Fibroblast of the aortic adventitia (primary cell): ENCODE results near the gene SMAD7. TPM values are rescaled to one million over a fixed set of nuclear protein-coding genes. Genes with fewer than 3 reads are reported as not detected.

Experiments used
- DNase-seq: peaks from one replicate; pipeline ENCODE4 v3.0.0-alpha.2; 2010; ENCODE audit warnings: low read depth
- H3K4me3 ChIP-seq: 2 replicates; pipeline ENCODE4 v1.5.1; 2011; ENCODE audit warnings: low read depth, mild to moderate bottlenecking, control low read depth, low read length, moderate library complexity
- total RNA-seq: library from RNA; depleted of rRNA; stranded (reverse); fragments of >200 nt; gene quantifications from 2 replicates; pipeline ENCODE4 v1.2.3, GENCODE V29; 2012; ENCODE audit warnings: low replicate concordance
- TF ChIP-seq, protein P1 (sequence below): IDR thresholded peaks from 2 replicates; pipeline ENCODE4 v1.5.1; 2011; ENCODE audit warnings: mild to moderate bottlenecking, low read length, control low read depth, inconsistent platforms; ENCODE audit not compliant: insufficient read depth

SMAD7 gene
- total RNA-seq, 1 donor = 27.2 TPM

DNA sequence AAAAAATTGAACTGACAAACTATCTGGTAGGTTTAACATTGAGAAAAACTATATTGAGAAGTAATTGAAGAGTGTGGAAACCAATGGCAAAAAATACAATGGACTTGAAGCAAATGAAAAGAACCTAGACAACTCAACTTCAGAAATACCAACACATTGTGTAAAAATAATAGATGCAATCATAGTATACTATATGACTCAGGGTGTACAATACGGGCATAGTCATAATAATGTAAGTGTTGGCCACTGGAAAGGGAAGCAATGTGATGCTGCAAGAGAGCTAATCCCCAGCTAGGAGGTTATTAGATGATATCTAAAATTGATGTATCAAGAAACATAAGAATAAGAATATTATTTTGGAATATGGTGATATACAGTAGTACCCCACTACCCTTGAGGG, 45.3 kb downstream of the SMAD7 start:
- H3K4me3 ChIP-seq = no peak overlapping the region
- DNase-seq = no peak
- TF ChIP-seq, protein P1, sequence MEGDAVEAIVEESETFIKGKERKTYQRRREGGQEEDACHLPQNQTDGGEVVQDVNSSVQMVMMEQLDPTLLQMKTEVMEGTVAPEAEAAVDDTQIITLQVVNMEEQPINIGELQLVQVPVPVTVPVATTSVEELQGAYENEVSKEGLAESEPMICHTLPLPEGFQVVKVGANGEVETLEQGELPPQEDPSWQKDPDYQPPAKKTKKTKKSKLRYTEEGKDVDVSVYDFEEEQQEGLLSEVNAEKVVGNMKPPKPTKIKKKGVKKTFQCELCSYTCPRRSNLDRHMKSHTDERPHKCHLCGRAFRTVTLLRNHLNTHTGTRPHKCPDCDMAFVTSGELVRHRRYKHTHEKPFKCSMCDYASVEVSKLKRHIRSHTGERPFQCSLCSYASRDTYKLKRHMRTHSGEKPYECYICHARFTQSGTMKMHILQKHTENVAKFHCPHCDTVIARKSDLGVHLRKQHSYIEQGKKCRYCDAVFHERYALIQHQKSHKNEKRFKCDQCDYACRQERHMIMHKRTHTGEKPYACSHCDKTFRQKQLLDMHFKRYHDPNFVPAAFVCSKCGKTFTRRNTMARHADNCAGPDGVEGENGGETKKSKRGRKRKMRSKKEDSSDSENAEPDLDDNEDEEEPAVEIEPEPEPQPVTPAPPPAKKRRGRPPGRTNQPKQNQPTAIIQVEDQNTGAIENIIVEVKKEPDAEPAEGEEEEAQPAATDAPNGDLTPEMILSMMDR = no peak

GRCh38 chr18:48904847-48905394, 45.8 kb downstream of the SMAD7 start:
- TF ChIP-seq, protein P1 = no peak
- H3K4me3 ChIP-seq = no peak overlapping the region
- no peak for DNase-seq

- no peak for DNase-seq
Observed at GRCh38 chr18:48904091-48904490, 46.7 kb downstream of the SMAD7 start.

GRCh38 chr18:48902856-48903601, 47.7 kb downstream of the SMAD7 start:
- DNase-seq = peak; percentile 88
- H3K4me3 ChIP-seq = no peak overlapping the region
- TF ChIP-seq, protein P1 = no peak

More at GRCh38 chr18:48904091-48904490, 46.7 kb downstream of the SMAD7 start:
- TF ChIP-seq, protein P1 = no peak
- no peak overlapping the region for H3K4me3 ChIP-seq

- TF ChIP-seq, protein P1 = no peak
- no peak overlapping the region for H3K4me3 ChIP-seq
- peak; percentile 95 for DNase-seq
Observed at GRCh38 chr18:48902023-48902855, 48.5 kb downstream of the SMAD7 start.

DNA sequence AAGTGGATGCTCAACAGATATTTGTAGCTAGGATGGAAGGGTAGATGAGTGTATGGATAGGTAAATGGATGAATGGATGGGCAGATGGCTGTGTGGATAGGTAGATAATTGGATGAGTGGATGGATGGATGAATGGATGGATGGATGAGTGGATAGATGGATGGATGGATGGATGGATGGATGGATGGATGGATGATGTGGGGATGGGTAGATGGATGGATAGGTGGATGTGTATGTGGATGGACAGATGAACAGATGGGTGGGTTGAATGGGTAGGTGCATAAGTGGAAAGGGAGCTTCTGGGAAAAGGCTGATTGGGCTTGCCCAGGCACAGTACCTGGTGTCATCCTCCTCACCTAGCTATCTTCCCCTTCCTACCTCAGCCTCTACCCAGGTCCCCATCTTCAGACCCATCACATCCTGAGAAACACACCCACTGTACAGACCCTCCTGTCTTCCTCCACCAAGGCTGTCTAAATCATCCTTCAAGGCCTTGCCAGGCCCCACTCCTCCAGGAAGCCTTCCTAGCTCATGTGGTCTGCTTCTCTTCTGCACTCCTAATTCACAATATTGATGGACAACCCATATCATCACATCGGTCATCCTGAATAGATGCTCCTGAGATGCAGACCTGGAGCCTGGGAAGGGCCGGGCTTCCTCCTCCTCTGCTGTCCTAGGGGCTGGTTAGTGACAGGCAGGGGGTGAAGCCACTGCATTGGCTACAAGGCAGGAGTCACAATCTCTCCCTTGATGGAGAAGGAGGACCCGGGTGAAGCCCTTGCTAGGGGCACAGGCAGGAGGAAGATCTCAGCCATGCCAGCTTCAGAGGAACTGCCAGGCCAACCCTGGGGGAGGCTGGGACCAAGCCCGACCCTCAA, 49.4 kb downstream of the SMAD7 start:
- TF ChIP-seq, protein P1 = no peak
- no peak overlapping the region for H3K4me3 ChIP-seq
- DNase-seq = no peak
